Testis (tissue), 3 donors: Measurements from ENCODE around the gene GUCA2A. TPM values are rescaled to one million over a fixed set of nuclear protein-coding genes. Genes with fewer than 3 reads are reported as not detected.
A peak's percentile ranks its signal among the peaks of the same experiment; 100 is the strongest.

Experiments used
- DNase-seq: peaks from one replicate; pipeline ENCODE4 v3.0.0-alpha.2; 2019
- H3K27ac ChIP-seq, 2 donors: fragments of 200-600 bp; sonication (generic); one replicate each; pipeline ENCODE4 v1.5.1; 2019
- H3K27me3 ChIP-seq: fragments of 200-600 bp; sonication (generic); one replicate; pipeline ENCODE4 v1.5.1; 2019
- H3K36me3 ChIP-seq: fragments of 200-600 bp; sonication (generic); one replicate; pipeline ENCODE4 v1.5.1; 2017; ENCODE audit warnings: low read depth; ENCODE audit errors: missing control alignments
- H3K4me1 ChIP-seq: fragments of 200-600 bp; sonication (generic); one replicate; pipeline ENCODE4 v1.5.1; 2019
- H3K4me3 ChIP-seq, 2 donors: fragments of 200-600 bp; sonication (generic); one replicate each; pipeline ENCODE4 v1.5.1; 2017 to 2019
- H3K9me3 ChIP-seq: fragments of 200-600 bp; sonication (generic); one replicate; pipeline ENCODE4 v1.5.1; 2017
- CTCF ChIP-seq, 3 experiments: fragments of 450-650 bp in 2 of 3; fragments of 200-600 bp in 1 of 3; sonication (generic) in 1 of 3; IDR thresholded peaks; one replicate each; pipeline ENCODE4 v1.5.1; 2016 to 2019; ENCODE audit warnings: antibody characterized with exemption in 3 of 3, mild to moderate bottlenecking in 2 of 3, moderate library complexity in 1 of 3
- POLR2A ChIP-seq: fragments of 450-650 bp; IDR thresholded peaks from one replicate; pipeline ENCODE4 v1.6.1; 2017; ENCODE audit warnings: antibody characterized with exemption, mild to moderate bottlenecking, moderate library complexity
- WGBS, 2 donors: methylation state at CpG; one replicate each; pipeline ENCODE4 v1.1.5; 2018; 5-methylcytosine and 5-hydroxymethylcytosine counted together
- intact Hi-C: fragments of 100-400 bp; cut with DNase I; formaldehyde crosslinking; loops from one replicate; pipeline ENCODE4 v1.15.1; 2023; ENCODE audit warnings: low total_unique reads
- polyA plus RNA-seq: library from polyadenylated mRNA; stranded (reverse); fragments of 350-450 nt; fragmentation: Illumina TruSeq; extraction: RNeasy Lipid Tissue Mini Kit (QIAGEN cat#74804); gene quantifications from one replicate; pipeline ENCODE4 v1.2.3, GENCODE V29; 2014; ENCODE audit warnings: low read depth, low replicate concordance; ENCODE audit not compliant: insufficient read depth
- total RNA-seq, 2 donors: library from RNA; depleted of rRNA; stranded (reverse); fragments of >200 nt; gene quantifications; one replicate each; pipeline ENCODE4 v1.2.3, GENCODE V29; 2016

The GUCA2A gene
- total and polyA plus RNA-seq, 3 donors from 2014 or later = not detected

GRCh38 chr1:42178249-42178648 is 13.7 kb upstream of the GUCA2A start:
- intact Hi-C loops = loop anchor here (10.0 kb wide), 1 partner anchor 603 kb away; no protein-coding TSS in a partner anchor
- DNase-seq = peak; percentile 90
- Histone ChIP-seq H3K27ac (peak overlapping the region; percentile 25 to 74), H3K4me3 (no peak overlapping the region), H3K9me3 (no peaks in the 10 kb centered on the region), H3K4me1 (peaks cover 19% of the 10 kb centered on the region), H3K36me3 (no peaks in the 10 kb centered on the region), H3K27me3 (no peaks in the 10 kb centered on the region)
- WGBS, 2 donors = 69 to 70% methylated on average over 3 of the region's 3 CpGs
- TF ChIP-seq POLR2A (no peak), CTCF (IDR thresholded peaks at IDR 0.05) (no peak)

GRCh38 chr1:42177541-42177981 is 13.0 kb upstream of the GUCA2A start:
- intact Hi-C loops = loop anchor here (10.0 kb wide), 1 partner anchor 603 kb away; no protein-coding TSS in a partner anchor
- peaks cover 26% of the 10 kb centered on the region for H3K4me1 ChIP-seq
- no peaks in the 10 kb centered on the region for H3K36me3 ChIP-seq
- no peaks in the 10 kb centered on the region for H3K27me3 ChIP-seq
- DNase-seq = no peak
- no peaks in the 10 kb centered on the region for H3K9me3 ChIP-seq
- H3K4me3 ChIP-seq = no peak overlapping the region
- TF ChIP-seq POLR2A = no peak
- TF ChIP-seq CTCF (IDR thresholded peaks at IDR 0.05) = no peak
- peak overlapping the region; percentile 25 to 74 for H3K27ac ChIP-seq
- 77 to 78% methylated on average over 6 of the region's 6 CpGs for WGBS, 2 donors

GRCh38 chr1:42176902-42177519 is 12.5 kb upstream of the GUCA2A start:
- H3K9me3 ChIP-seq = no peaks in the 10 kb centered on the region
- peak overlapping the region in 1 of 2 donors; percentile 25 for H3K27ac ChIP-seq
- WGBS, 2 donors = 79 to 83% methylated on average over 4 of the region's 4 CpGs
- H3K4me1 ChIP-seq = peaks cover 32% of the 10 kb centered on the region
- H3K36me3 ChIP-seq = no peaks in the 10 kb centered on the region
- no peak overlapping the region for H3K4me3 ChIP-seq
- H3K27me3 ChIP-seq = no peaks in the 10 kb centered on the region
- intact Hi-C loops = loop anchor here (10.0 kb wide), 1 partner anchor 602 kb away; no protein-coding TSS in a partner anchor
- DNase-seq = peak; percentile 56
- TF ChIP-seq POLR2A = no peak
- peak; percentile 65 to 76 (median 70) for TF ChIP-seq CTCF (IDR thresholded peaks at IDR 0.05)

- no peak for DNase-seq
- intact Hi-C loops = loop anchor here (10.0 kb wide), 1 partner anchor 601 kb away; no protein-coding TSS in a partner anchor
- Histone ChIP-seq H3K27me3 (no peaks in the 10 kb centered on the region), H3K4me3 (no peak overlapping the region), H3K9me3 (no peaks in the 10 kb centered on the region), H3K4me1 (peaks cover 42% of the 10 kb centered on the region), H3K27ac (no peak overlapping the region), H3K36me3 (no peaks in the 10 kb centered on the region)
- no peak for TF ChIP-seq POLR2A
- TF ChIP-seq CTCF (IDR thresholded peaks at IDR 0.05) = no peak
- WGBS, 2 donors = 91 to 97% methylated on average over 7 of the region's 7 CpGs
These were observed 10.9 kb upstream of the GUCA2A start for GRCh38 chr1:42175314-42176054.
